Prostate gland (tissue), 2 donors: ENCODE measurements around the gene PHB1.

Experiments
- CTCF ChIP-seq, 4 experiments: fragments of 200-600 bp in 2 of 4; fragments of 450-650 bp in 2 of 4; sonication (generic) in 2 of 4; IDR thresholded peaks; 1 replicate in 3 of 4; 2 replicates in 1 of 4; pipeline ENCODE4 v1.5.1; 2016 to 2019; ENCODE audit warnings: antibody characterized with exemption in 4 of 4, mild to moderate bottlenecking in 2 of 4, moderate library complexity in 2 of 4
- POLR2A ChIP-seq: fragments of 450-650 bp; IDR thresholded peaks from one replicate; pipeline ENCODE4 v1.6.1; 2016; ENCODE audit warnings: antibody characterized with exemption, mild to moderate bottlenecking
- POLR2AphosphoS5 ChIP-seq: sonication (generic); formaldehyde crosslinking; IDR thresholded peaks from one replicate; pipeline ENCODE4 v1.6.1; 2017; ENCODE audit warnings: antibody characterized with exemption

DNA sequence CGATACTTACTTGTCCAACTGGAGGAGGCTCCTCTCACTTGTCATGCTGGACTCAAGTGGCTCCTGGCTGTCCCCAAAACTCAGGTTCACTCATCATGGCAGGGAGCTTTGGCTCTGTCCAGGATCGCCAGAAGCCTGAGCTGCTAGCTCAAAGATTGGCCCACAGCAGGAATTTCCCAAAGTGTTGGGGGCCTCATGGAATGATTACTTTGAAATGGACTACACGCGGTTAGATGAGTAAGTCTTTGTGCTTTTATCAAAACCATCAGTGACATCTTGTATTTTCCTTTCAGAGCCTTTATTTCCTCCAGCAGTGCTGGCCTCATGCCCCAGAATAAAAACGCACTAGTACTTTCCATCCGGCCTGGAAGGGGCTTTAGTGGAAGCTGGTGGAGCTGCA lies 29.2 kb upstream of the PHB1 start:
- no peak for TF ChIP-seq CTCF (IDR thresholded peaks at IDR 0.05)
- TF ChIP-seq POLR2A = no peak
- TF ChIP-seq POLR2AphosphoS5 = no peak
